Stomach (tissue), 4 donors: ENCODE results near the gene PROM2.

Source experiments
- CTCF ChIP-seq, 7 experiments: fragments of 450-650 bp in 4 of 7; fragments of 200-600 bp in 3 of 7; sonication (generic) in 3 of 7; IDR thresholded peaks; one replicate each; pipeline ENCODE4 v1.5.1; 2016 to 2019; ENCODE audit warnings: antibody characterized with exemption in 7 of 7, control low read depth in 2 of 7, mild to moderate bottlenecking in 1 of 7
- POLR2AphosphoS5 ChIP-seq, 3 donors: sonication (generic); formaldehyde crosslinking; IDR thresholded peaks; one replicate each; pipeline ENCODE4 v1.6.1; 2016; ENCODE audit warnings: antibody characterized with exemption in 3 of 3

- TF ChIP-seq CTCF (IDR thresholded peaks at IDR 0.05) (no peak), POLR2AphosphoS5 (IDR thresholded peaks at IDR 0.05) (no peak)
Observed at GRCh38 chr2:95238131-95238530, 36.1 kb upstream of the PROM2 start.
